H9 (cell line): ENCODE results near the gene SEMA4D. TPM values are rescaled to one million over a fixed set of nuclear protein-coding genes. Genes with fewer than 3 reads are reported as not detected.
A peak's percentile ranks its signal among the peaks of the same experiment; 100 is the strongest.

Experiments
- DNase-seq: peaks from one replicate; pipeline ENCODE4 v3.0.0-alpha.2; 2017
- H2AFZ ChIP-seq: one replicate; pipeline ENCODE4 v1.6.1; 2013; ENCODE audit warnings: mild to moderate bottlenecking, low read length, control low read depth, moderate library complexity
- H2AK5ac ChIP-seq: 2 replicates; pipeline ENCODE4 v1.6.1; 2013; ENCODE audit warnings: low read length, control low read depth, mixed read lengths; ENCODE audit not compliant: insufficient read length
- H2BK120ac ChIP-seq: one replicate; pipeline ENCODE4 v1.6.1; 2013; ENCODE audit warnings: low read depth, mild to moderate bottlenecking, low read length, control low read depth, inconsistent platforms; ENCODE audit not compliant: poor library complexity, severe bottlenecking
- H2BK12ac ChIP-seq: 2 replicates; pipeline ENCODE4 v1.6.1; 2013; ENCODE audit warnings: low read length, control low read depth, mixed read lengths, low read depth; ENCODE audit not compliant: insufficient read length
- H2BK15ac ChIP-seq: 2 replicates; pipeline ENCODE4 v1.6.1; 2013; ENCODE audit warnings: low read depth, low read length, control low read depth
- H2BK20ac ChIP-seq: one replicate; pipeline ENCODE4 v1.6.1; 2013; ENCODE audit warnings: low read depth, mild to moderate bottlenecking, low read length, control low read depth, inconsistent platforms; ENCODE audit not compliant: poor library complexity, severe bottlenecking
- H2BK5ac ChIP-seq: 2 replicates; pipeline ENCODE4 v1.6.1; 2013; ENCODE audit warnings: low read length, control low read depth, mixed read lengths; ENCODE audit not compliant: insufficient read length
- H3K14ac ChIP-seq: 2 replicates; pipeline ENCODE4 v1.6.1; 2013; ENCODE audit warnings: low read length, control low read depth; ENCODE audit not compliant: insufficient read depth
- H3K18ac ChIP-seq: 2 replicates; pipeline ENCODE4 v1.6.1; 2013; ENCODE audit warnings: low read depth, mild to moderate bottlenecking, mixed read lengths, low read length, control low read depth; ENCODE audit not compliant: insufficient read length
- H3K23ac ChIP-seq: 2 replicates; pipeline ENCODE4 v1.6.1; 2013; ENCODE audit warnings: low read length, control low read depth, mixed read lengths, low read depth; ENCODE audit not compliant: insufficient read length
- H3K23me2 ChIP-seq: 2 replicates; pipeline ENCODE4 v1.6.1; 2013; ENCODE audit warnings: low read depth, mild to moderate bottlenecking, mixed read lengths, low read length, control low read depth; ENCODE audit not compliant: insufficient read length, poor library complexity, severe bottlenecking
- H3K27ac ChIP-seq: 2 replicates; pipeline ENCODE4 v1.5.1; 2013; ENCODE audit warnings: low read length, control low read depth, mixed read lengths, low read depth; ENCODE audit not compliant: insufficient read length
- H3K27me3 ChIP-seq: 2 replicates; pipeline ENCODE4 v1.6.1; 2013; ENCODE audit warnings: low read length, control low read depth, inconsistent platforms; ENCODE audit not compliant: insufficient read depth
- H3K4ac ChIP-seq: 2 replicates; pipeline ENCODE4 v1.6.1; 2013; ENCODE audit warnings: low read depth, mild to moderate bottlenecking, control low read depth, inconsistent platforms, low read length, moderate library complexity
- H3K4me1 ChIP-seq: 2 replicates; pipeline ENCODE4 v1.6.1; 2013; ENCODE audit warnings: low read length, control low read depth, inconsistent platforms; ENCODE audit not compliant: insufficient read depth
- H3K4me2 ChIP-seq: 2 replicates; pipeline ENCODE4 v1.6.1; 2013; ENCODE audit warnings: low read length, control low read depth, mixed read lengths; ENCODE audit not compliant: insufficient read length, insufficient read depth
- H3K56ac ChIP-seq: 2 replicates; pipeline ENCODE4 v1.6.1; 2013; ENCODE audit warnings: low read depth, mild to moderate bottlenecking, mixed read lengths, low read length, control low read depth; ENCODE audit not compliant: insufficient read length
- H3K79me1 ChIP-seq: 2 replicates; pipeline ENCODE4 v1.6.1; 2013; ENCODE audit warnings: low read depth, mild to moderate bottlenecking, moderate library complexity, low read length, control low read depth, inconsistent platforms; ENCODE audit not compliant: insufficient read depth, poor library complexity, severe bottlenecking
- H3K79me2 ChIP-seq: 2 replicates; pipeline ENCODE4 v1.6.1; 2013; ENCODE audit warnings: low read length, control low read depth, inconsistent platforms; ENCODE audit not compliant: insufficient read depth
- H3K9ac ChIP-seq: 2 replicates; pipeline ENCODE4 v1.6.1; 2013; ENCODE audit warnings: low read length, control low read depth, mixed read lengths; ENCODE audit not compliant: insufficient read length; ENCODE audit errors: extremely low read depth
- H3K9me3 ChIP-seq: one replicate; pipeline ENCODE4 v1.6.1; 2013; ENCODE audit warnings: low read depth, low read length, inconsistent platforms; ENCODE audit not compliant: control insufficient read depth
- H3T11ph ChIP-seq: one replicate; pipeline ENCODE4 v1.6.1; 2013; ENCODE audit warnings: mild to moderate bottlenecking, low read length, control low read depth, inconsistent platforms
- H4K20me1 ChIP-seq: one replicate; pipeline ENCODE4 v1.6.1; 2013; ENCODE audit not compliant: control insufficient read depth, insufficient read length, insufficient read depth
- H4K5ac ChIP-seq: 2 replicates; pipeline ENCODE4 v1.6.1; 2013; ENCODE audit warnings: low read depth, mild to moderate bottlenecking, mixed read lengths, low read length, control low read depth; ENCODE audit not compliant: insufficient read length
- H4K8ac ChIP-seq: replicated peaks from 2 replicates; pipeline ENCODE4 v1.6.1; 2013; ENCODE audit warnings: low read length, control low read depth, mixed read lengths, low read depth; ENCODE audit not compliant: insufficient read length
- H4K91ac ChIP-seq: 2 replicates; pipeline ENCODE4 v1.6.1; 2013; ENCODE audit warnings: low read depth, mild to moderate bottlenecking, moderate library complexity, mixed read lengths, low read length, control low read depth; ENCODE audit not compliant: insufficient read length
- H3K27ac Mint-ChIP-seq, 3 experiments: 2 replicates in 2 of 3; 3 replicates in 1 of 3; pipeline ENCODE4 v1.8.0; 2020 to 2021; ENCODE audit warnings: mixed read lengths in 3 of 3, mild to moderate bottlenecking in 1 of 3, moderate library complexity in 1 of 3
- H3K27me3 Mint-ChIP-seq: 2 replicates; pipeline ENCODE4 v1.8.0; 2021; ENCODE audit warnings: low read depth, mild to moderate bottlenecking, moderate library complexity, mixed read lengths
- H3K36me3 Mint-ChIP-seq, 3 experiments: 2 replicates in 2 of 3; 3 replicates in 1 of 3; pipeline ENCODE4 v1.8.0; 2020 to 2021; ENCODE audit warnings: low read depth in 3 of 3, mixed read lengths in 3 of 3; ENCODE audit not compliant: insufficient read depth in 1 of 3
- H3K4me1 Mint-ChIP-seq, 2 experiments: 2 replicates each; pipeline ENCODE4 v1.8.0; 2020; ENCODE audit warnings: mixed read lengths in 2 of 2
- H3K4me3 Mint-ChIP-seq, 2 experiments: 2 replicates in 1 of 2; 3 replicates in 1 of 2; pipeline ENCODE4 v1.8.0; 2020 to 2021; ENCODE audit warnings: mild to moderate bottlenecking in 2 of 2, mixed read lengths in 2 of 2, moderate library complexity in 1 of 2
- H3K9me3 Mint-ChIP-seq, 2 experiments: 2 replicates in 1 of 2; 3 replicates in 1 of 2; pipeline ENCODE4 v1.8.0; 2020; ENCODE audit warnings: mild to moderate bottlenecking in 2 of 2, mixed read lengths in 2 of 2, moderate library complexity in 1 of 2
- CTCF ChIP-seq: fragments of 200-600 bp; sonication (generic); conservative IDR thresholded peaks from 3 replicates; pipeline ENCODE4 v1.8.0; 2021; ENCODE audit warnings: antibody characterized with exemption, mild to moderate bottlenecking
- WGBS: extraction: QIAGEN DNeasy Blood & Tissue Kit; methylation state at CpG from one replicate; pipeline ENCODE4 v1.1.7; 2013; ENCODE audit warnings: missing lambda C conversion rate, low lambda C conversion rate, mixed read lengths; ENCODE audit not compliant: insufficient read length; ENCODE audit errors: extremely low coverage; 5-methylcytosine and 5-hydroxymethylcytosine counted together
- total RNA-seq: library from RNA; stranded (reverse); gene quantifications from 2 replicates; pipeline ENCODE4 v1.2.1, GENCODE V29; 2021

The SEMA4D gene
- total RNA-seq, 1 experiment from 2014 or later: 47.2 TPM

- WGBS: no CpG with 5 or more reads among the region's 14 CpGs
- H3K27ac ChIP-seq: no peak overlapping the region
- no peak overlapping the region for H2BK120ac ChIP-seq
- no peak overlapping the region for H3K56ac ChIP-seq
- no peaks in the 10 kb centered on the region for H3K79me2 ChIP-seq
- H3K27me3 ChIP-seq: no peaks in the 10 kb centered on the region
- Mint-ChIP-seq H3K9me3 (peaks cover 15 to 17% of the 10 kb centered on the region in 2 experiments), H3K27me3 (peaks cover 8% of the 10 kb centered on the region), H3K27ac (peak overlapping the region in 2 of 3 experiments; percentile 34 to 45; a peak in 1 of 7 replicates), H3K4me1 (peaks cover 17 to 18% of the 10 kb centered on the region in 2 experiments), H3K36me3 (peaks cover 4 to 17% (median 12%) of the 10 kb centered on the region in 3 experiments; a peak in 6 of 7 replicates), H3K4me3 (no peak overlapping the region)
- H3K23me2 ChIP-seq: no peaks in the 10 kb centered on the region
- H2BK20ac ChIP-seq: no peak overlapping the region
- no peaks in the 10 kb centered on the region for H4K20me1 ChIP-seq
- no peak for DNase-seq
- no peak overlapping the region for H4K8ac ChIP-seq
- H2AK5ac ChIP-seq: no peak overlapping the region
- H3K18ac ChIP-seq: no peak overlapping the region
- H3K4me2 ChIP-seq: no peak overlapping the region
- no peak overlapping the region for H4K5ac ChIP-seq
- H3K23ac ChIP-seq: no peak overlapping the region
- H3K79me1 ChIP-seq: no peaks in the 10 kb centered on the region
- H3K14ac ChIP-seq: no peak overlapping the region; the same call in 1 of the 2 replicates
- no peak overlapping the region for H3K9ac ChIP-seq
- no peak overlapping the region for H3K4ac ChIP-seq
- no peak overlapping the region for H4K91ac ChIP-seq
- no peaks in the 10 kb centered on the region for H3K9me3 ChIP-seq
- H2AFZ ChIP-seq: no peak overlapping the region
- no peak overlapping the region for H2BK15ac ChIP-seq
- H3K4me1 ChIP-seq: peaks cover 2% of the 10 kb centered on the region; the same call in 1 of the 2 replicates
- H3T11ph ChIP-seq: no peak overlapping the region
- no peak for TF ChIP-seq CTCF
- no peak overlapping the region for H2BK12ac ChIP-seq
- H2BK5ac ChIP-seq: no peak overlapping the region
Observed at GRCh38 chr9:89543621-89544278, 45.8 kb upstream of the SEMA4D start.
